ENCODE results near the gene DSTN.

DNA sequence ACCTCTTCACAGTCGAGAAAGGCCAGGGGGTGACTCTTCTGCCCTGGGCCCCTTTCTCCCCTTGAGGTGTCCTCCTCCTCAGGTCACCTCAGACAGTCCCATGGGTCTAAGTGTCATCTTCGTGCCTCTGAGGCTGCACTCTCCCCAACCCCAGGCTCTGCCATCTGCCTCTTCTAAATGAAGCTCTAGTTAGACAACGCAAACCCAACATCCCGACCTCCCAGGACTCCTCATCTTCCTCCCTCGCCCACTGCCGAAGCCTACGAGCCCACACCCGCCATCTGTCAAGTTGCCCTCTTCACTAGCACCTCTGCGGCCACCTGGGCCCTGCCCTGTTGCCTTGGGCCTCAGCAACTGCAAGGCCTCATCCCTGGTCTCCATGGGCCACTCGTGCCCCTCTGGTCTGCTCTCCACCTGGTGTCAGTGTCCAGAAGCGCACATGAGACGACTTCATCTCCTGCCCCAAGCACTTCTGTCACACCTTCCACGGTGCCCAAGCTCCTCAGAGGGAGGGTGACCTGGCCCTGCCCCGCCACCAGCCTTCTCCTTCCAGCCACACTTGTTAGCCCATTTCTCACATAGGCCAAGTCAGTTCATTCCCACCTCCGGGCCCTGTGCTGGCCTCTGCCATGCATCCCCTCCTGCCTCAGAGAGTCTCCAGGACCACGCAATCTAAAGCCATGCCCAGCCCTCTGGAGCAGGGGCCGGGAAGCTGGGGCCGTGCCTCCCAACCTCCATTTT is 58.4 kb downstream of the DSTN start:
- TF ChIP-seq, protein P1, sequence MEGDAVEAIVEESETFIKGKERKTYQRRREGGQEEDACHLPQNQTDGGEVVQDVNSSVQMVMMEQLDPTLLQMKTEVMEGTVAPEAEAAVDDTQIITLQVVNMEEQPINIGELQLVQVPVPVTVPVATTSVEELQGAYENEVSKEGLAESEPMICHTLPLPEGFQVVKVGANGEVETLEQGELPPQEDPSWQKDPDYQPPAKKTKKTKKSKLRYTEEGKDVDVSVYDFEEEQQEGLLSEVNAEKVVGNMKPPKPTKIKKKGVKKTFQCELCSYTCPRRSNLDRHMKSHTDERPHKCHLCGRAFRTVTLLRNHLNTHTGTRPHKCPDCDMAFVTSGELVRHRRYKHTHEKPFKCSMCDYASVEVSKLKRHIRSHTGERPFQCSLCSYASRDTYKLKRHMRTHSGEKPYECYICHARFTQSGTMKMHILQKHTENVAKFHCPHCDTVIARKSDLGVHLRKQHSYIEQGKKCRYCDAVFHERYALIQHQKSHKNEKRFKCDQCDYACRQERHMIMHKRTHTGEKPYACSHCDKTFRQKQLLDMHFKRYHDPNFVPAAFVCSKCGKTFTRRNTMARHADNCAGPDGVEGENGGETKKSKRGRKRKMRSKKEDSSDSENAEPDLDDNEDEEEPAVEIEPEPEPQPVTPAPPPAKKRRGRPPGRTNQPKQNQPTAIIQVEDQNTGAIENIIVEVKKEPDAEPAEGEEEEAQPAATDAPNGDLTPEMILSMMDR (IDR thresholded peaks at IDR 0.05), result no peak
- no peak for TF ChIP-seq POLR2AphosphoS5 (IDR thresholded peaks at IDR 0.05)
- no peak for TF ChIP-seq POLR2A (IDR thresholded peaks at IDR 0.05)

All from breast epithelium (tissue), 3 donors.